NCI-H748 (cell line): ENCODE measurements around the gene ALOXE3.
"Not testable (repeated sequence)": the region's sequence is repeated elsewhere in the genome, so short reads cannot be mapped to it uniquely, and the experiment has no call there.

Source experiments
- DNase-seq: peaks from one replicate; lab custom pipeline; 2025; ENCODE audit not compliant: unreplicated experiment; lab: John Stamatoyannopoulos, UW

ALOXE3 gene

GRCh38 chr17:8073627-8074484 lies 44.5 kb downstream of the ALOXE3 start:
- peak; percentile 88 for DNase-seq

GRCh38 chr17:8072729-8073461 lies 45.4 kb downstream of the ALOXE3 start:
- peak; percentile 70 for DNase-seq

GRCh38 chr17:8072341-8072728 lies 46.0 kb downstream of the ALOXE3 start:
- DNase-seq: no peak

GRCh38 chr17:8071496-8071895 lies 46.8 kb downstream of the ALOXE3 start:
- no peak for DNase-seq

- no peak for DNase-seq
Measured at GRCh38 chr17:8069587-8069860, 48.8 kb downstream of the ALOXE3 start.

GRCh38 chr17:8068736-8069586 lies 49.4 kb downstream of the ALOXE3 start:
- DNase-seq: no peak

- DNase-seq: no peak
Measured at GRCh38 chr17:8067806-8068205, 50.5 kb downstream of the ALOXE3 start.

- no peak for DNase-seq
Measured at GRCh38 chr17:8066841-8067775, 51.2 kb downstream of the ALOXE3 start.

- DNase-seq: no peak
Measured at GRCh38 chr17:8064561-8065019, 53.7 kb downstream of the ALOXE3 start.

- DNase-seq: peak; percentile 47
Measured at GRCh38 chr17:8063761-8064534, 54.4 kb downstream of the ALOXE3 start.

GRCh38 chr17:8062807-8063483 lies 55.4 kb downstream of the ALOXE3 start:
- DNase-seq: peak; percentile 82

GRCh38 chr17:8062435-8062806 lies 55.9 kb downstream of the ALOXE3 start:
- no peak for DNase-seq

- DNase-seq: not testable (repeated sequence)
Measured at GRCh38 chr17:8061851-8062250, 56.5 kb downstream of the ALOXE3 start.

GRCh38 chr17:8060274-8060673 lies 58.0 kb downstream of the ALOXE3 start:
- DNase-seq: peak; percentile 88

- peak; percentile 59 for DNase-seq
Measured at GRCh38 chr17:8059131-8059530, 59.2 kb downstream of the ALOXE3 start.

GRCh38 chr17:8057691-8058114 lies 60.6 kb downstream of the ALOXE3 start:
- peak; percentile 91 for DNase-seq

- DNase-seq: no peak
Measured at GRCh38 chr17:8056976-8057625, 61.2 kb downstream of the ALOXE3 start.

GRCh38 chr17:8056232-8056975 lies 61.9 kb downstream of the ALOXE3 start:
- no peak for DNase-seq
